SK-N-SH (cell line): ENCODE data around the gene SMPD4. TPM values are rescaled to one million over a fixed set of nuclear protein-coding genes. Genes with fewer than 3 reads are reported as not detected.

ENCODE experiments used
- CTCF ChIA-PET: fragments of 300-600, 350-600 bp; formaldehyde crosslinking; extraction: SDS; loops from one replicate; lab custom pipeline; 2021; lab: Yijun Ruan, JAX
- POLR2A ChIA-PET: fragments of 350-600 bp; sonication (Branson Sonifier 250); formaldehyde crosslinking; extraction: SDS; loops from one replicate; lab custom pipeline; 2020; ENCODE audit warnings: antibody characterized with exemption, inconsistent platforms; lab: Yijun Ruan, JAX
- DNase-seq: peaks from one replicate; pipeline ENCODE4 v3.0.0; 2012
- H2AFZ ChIP-seq: fragments of 200-600 bp; sonication (generic); 2 replicates; pipeline ENCODE4 v1.8.1; 2016; ENCODE audit warnings: antibody characterized with exemption, mild to moderate bottlenecking, low read depth
- H3F3A ChIP-seq: fragments of 200-600 bp; sonication (generic); replicated peaks from 2 replicates; pipeline ENCODE3; 2016; ENCODE audit warnings: antibody characterized with exemption, mild to moderate bottlenecking; ENCODE audit not compliant: insufficient read depth
- H3K27ac ChIP-seq, 2 experiments: fragments of 200-500 bp in 1 of 2; fragments of 200-600 bp in 1 of 2; sonication (Bioruptor generic) in 1 of 2; sonication (generic), shearing (Covaris generic) in 1 of 2; 2 replicates each; pipeline versions ENCODE4 v1.5.1 to v1.6.1; 2014 to 2016; ENCODE audit warnings: low read depth in 2 of 2, inconsistent platforms in 1 of 2, low read length in 1 of 2, mild to moderate bottlenecking in 1 of 2, mixed read lengths in 1 of 2
- H3K27me3 ChIP-seq: fragments of 200-600 bp; sonication (generic), shearing (Covaris generic); 2 replicates; pipeline ENCODE4 v1.6.1; 2016; ENCODE audit warnings: mixed run types; ENCODE audit not compliant: insufficient read depth
- H3K36me3 ChIP-seq, 2 experiments: fragments of 200-500 bp in 1 of 2; fragments of 200-600 bp in 1 of 2; sonication (Bioruptor generic) in 1 of 2; sonication (generic) in 1 of 2; replicated peaks in 1 of 2; 2 replicates each; pipeline versions ENCODE3 to v1.5.1; 2014 to 2016; ENCODE audit warnings: low read length in 1 of 2, mild to moderate bottlenecking in 1 of 2; ENCODE audit not compliant: insufficient read depth in 2 of 2, control insufficient read depth in 1 of 2
- H3K4me1 ChIP-seq, 2 experiments: fragments of 200-500 bp in 1 of 2; fragments of 200-600 bp in 1 of 2; sonication (Bioruptor generic) in 1 of 2; sonication (generic), shearing (Covaris generic) in 1 of 2; 2 replicates each; pipeline versions ENCODE4 v1.5.1 to v1.6.1; 2014 to 2016; ENCODE audit warnings: low read depth in 1 of 2, low read length in 1 of 2, mixed run types in 1 of 2; ENCODE audit not compliant: insufficient read depth in 2 of 2, control insufficient read depth in 1 of 2
- H3K4me2 ChIP-seq: fragments of 200-600 bp; sonication (generic), shearing (Covaris generic); 2 replicates; pipeline ENCODE4 v1.6.1; 2017; ENCODE audit warnings: mixed run types
- H3K4me3 ChIP-seq, 2 experiments: fragments of 200-500 bp in 1 of 2; fragments of 200-600 bp in 1 of 2; sonication (Bioruptor generic) in 1 of 2; sonication (generic), shearing (Covaris generic) in 1 of 2; 2 replicates each; pipeline versions ENCODE4 v1.5.1 to v1.8.1; 2014 to 2016; ENCODE audit warnings: low read depth in 2 of 2, inconsistent platforms in 1 of 2, low read length in 1 of 2, mild to moderate bottlenecking in 1 of 2, mixed read lengths in 1 of 2, moderate library complexity in 1 of 2
- H3K79me2 ChIP-seq: fragments of 200-600 bp; sonication (generic); 2 replicates; pipeline ENCODE4 v1.8.1; 2017; ENCODE audit warnings: mild to moderate bottlenecking; ENCODE audit not compliant: insufficient read depth
- H3K9ac ChIP-seq: fragments of 200-600 bp; sonication (generic); 2 replicates; pipeline ENCODE4 v1.6.1; 2017; ENCODE audit warnings: mixed run types
- H3K9me2 ChIP-seq: fragments of 200-600 bp; sonication (generic); 2 replicates; pipeline ENCODE4 v1.6.1; 2017; ENCODE audit warnings: mixed run types
- H3K9me3 ChIP-seq: fragments of 200-600 bp; sonication (generic); 2 replicates; pipeline ENCODE4 v1.6.1; 2017; ENCODE audit warnings: mixed run types, mild to moderate bottlenecking, moderate library complexity
- H4K20me1 ChIP-seq: fragments of 200-600 bp; sonication (generic); 2 replicates; pipeline ENCODE4 v1.6.1; 2017; ENCODE audit warnings: mild to moderate bottlenecking, mixed run types; ENCODE audit not compliant: insufficient read depth
- EP300 ChIP-seq, 2 experiments: IDR thresholded peaks; 2 replicates each; pipeline versions ENCODE4 v1.4.0 to v1.6.1; 2012; ENCODE audit warnings: borderline replicate concordance in 1 of 2, low read depth in 1 of 2, low read length in 1 of 2
- EZH2phosphoT487 ChIP-seq: fragments of 200-600 bp; sonication (generic); IDR thresholded peaks from 2 replicates; pipeline ENCODE4 v1.6.1; 2017; ENCODE audit warnings: low read depth, mixed run types, mild to moderate bottlenecking, antibody characterized with exemption, moderate library complexity, borderline replicate concordance
- FOSL2 ChIP-seq: IDR thresholded peaks from 2 replicates; pipeline ENCODE4 v1.4.0; 2012; ENCODE audit warnings: low read depth, mild to moderate bottlenecking, moderate library complexity, borderline replicate concordance
- GABPA ChIP-seq: IDR thresholded peaks from 2 replicates; pipeline ENCODE4 v1.4.0; 2012; ENCODE audit warnings: low read depth, mild to moderate bottlenecking
- MEF2A ChIP-seq: IDR thresholded peaks from 2 replicates; pipeline ENCODE4 v1.4.0; 2012; ENCODE audit warnings: low read depth, borderline replicate concordance
- MXI1 ChIP-seq: IDR thresholded peaks from 2 replicates; pipeline ENCODE4 v1.6.1; 2012; ENCODE audit warnings: mild to moderate bottlenecking, low read depth, low read length, improper control_type of control experiment
- NRF1 ChIP-seq: IDR thresholded peaks from 2 replicates; pipeline ENCODE4 v1.6.1; 2012; ENCODE audit warnings: low read depth, mild to moderate bottlenecking, low read length
- RXRA ChIP-seq: IDR thresholded peaks from 2 replicates; pipeline ENCODE4 v1.4.0; 2012; ENCODE audit warnings: low read depth, mild to moderate bottlenecking, borderline replicate concordance
- SIN3A ChIP-seq: IDR thresholded peaks from 2 replicates; pipeline ENCODE4 v1.6.1; 2012; ENCODE audit warnings: low read depth, mild to moderate bottlenecking, low read length, moderate library complexity, borderline replicate concordance
- SMC3 ChIP-seq: IDR thresholded peaks from 2 replicates; pipeline ENCODE4 v1.6.1; 2012; ENCODE audit warnings: low read depth, low read length, improper control_type of control experiment
- TAF1 ChIP-seq: IDR thresholded peaks from 2 replicates; pipeline ENCODE4 v1.6.1; 2012; ENCODE audit warnings: low read depth, mild to moderate bottlenecking, low read length, moderate library complexity, borderline replicate concordance
- TCF12 ChIP-seq: IDR thresholded peaks from 2 replicates; pipeline ENCODE4 v1.4.0; 2012
- USF1 ChIP-seq: IDR thresholded peaks from 2 replicates; pipeline ENCODE4 v1.4.0; 2012; ENCODE audit warnings: low read depth, borderline replicate concordance
- YY1 ChIP-seq: IDR thresholded peaks from 2 replicates; pipeline ENCODE4 v1.4.0; 2012; ENCODE audit warnings: low read depth, mild to moderate bottlenecking
- ZBTB33 ChIP-seq: IDR thresholded peaks from 2 replicates; pipeline ENCODE4 v1.4.0; 2012; ENCODE audit warnings: low read depth, borderline replicate concordance
- WGBS: methylation state at CpG from one replicate; pipeline ENCODE4 v1.1.6; 2017; ENCODE audit warnings: low lambda C conversion rate; 5-methylcytosine and 5-hydroxymethylcytosine counted together
- polyA plus RNA-seq, 3 experiments: library from polyadenylated mRNA; depleted of rRNA; stranded (reverse); fragments of >200 nt; gene quantifications; 2 replicates each; pipeline ENCODE4 v1.2.3, GENCODE V29; 2012
- TF ChIP-seq, protein P1 (sequence below): IDR thresholded peaks from 2 replicates; pipeline ENCODE4 v1.6.1; 2012; ENCODE audit warnings: mild to moderate bottlenecking, low read depth, low read length, moderate library complexity
- TF ChIP-seq, protein P2 (sequence below): fragments of 200-600 bp; sonication (generic); IDR thresholded peaks from 2 replicates; pipeline ENCODE4 v1.6.1; 2017; ENCODE audit warnings: antibody characterized with exemption, mild to moderate bottlenecking, moderate library complexity
- TF ChIP-seq, protein P3 (sequence below): fragments of 150-350 bp; IDR thresholded peaks from 2 replicates; pipeline ENCODE4 v1.6.1; 2016; ENCODE audit warnings: mild to moderate bottlenecking, low read depth, low read length
- TF ChIP-seq, protein P4 (sequence below): fragments of 150-350 bp; IDR thresholded peaks from 2 replicates; pipeline ENCODE4 v1.6.1; 2017; ENCODE audit warnings: antibody characterized with exemption, low read length, low read depth, borderline replicate concordance
- TF ChIP-seq, protein P5 (sequence below): IDR thresholded peaks from 2 replicates; pipeline ENCODE4 v1.4.0; 2012; ENCODE audit warnings: low read depth

Gene SMPD4
- 33.1 and 43.0 TPM in 2 replicates for polyA plus RNA-seq (2012; rRNA removed)
- 13.8 and 21.6 TPM in 2 replicates for polyA plus RNA-seq (2012; cell fraction: cytosol; rRNA removed)
- polyA plus RNA-seq (2012; cell fraction: nucleus; rRNA removed): 128 and 157 TPM in 2 replicates

GRCh38 chr2:130181325-130181879, at the start of gene SMPD4:
Gene SMPD4, minus strand, starts transcription at chr2:130181602. Its CDS starts 5,010 bp downstream, at chr2:130176592.
- Histone ChIP-seq H3K79me2 (peaks cover 75% of the 10 kb centered on the region), H3K4me3 (peak within 1 kb of the TSS; percentile 92 to 95), H3F3A (no peaks in the 10 kb centered on the region), H3K27me3 (no peaks in the 10 kb centered on the region), H3K27ac (peak within 1 kb of the TSS; percentile 52 to 92), H2AFZ (0 out of 2 replicates have a peak within 1 kb of the TSS, but pooled peaks have one; percentile 41), H3K36me3 (peaks cover 0 to 4% of the 10 kb centered on the region in 2 experiments), H3K9me2 (no peaks in the 10 kb centered on the region), H3K4me2 (peak within 1 kb of the TSS; percentile 88), H3K9ac (peak within 1 kb of the TSS; percentile 85), H3K4me1 (peaks cover 0 to 25% of the 10 kb centered on the region in 2 experiments; a peak in 2 of 4 replicates), H4K20me1 (peaks cover 11% of the 10 kb centered on the region; the same call in 1 of the 2 replicates), H3K9me3 (no peaks in the 10 kb centered on the region)
- DNase-seq: peak; percentile 93
- ChIA-PET CTCF (interaction anchor here (0.7 to 11.1 kb wide), 13 partner anchors 11 to 258 kb away, joined by 3 to 113 read pairs (median 4); partner anchors contain the start of genes IMP4 and PTPN18), POLR2A (interaction anchor here (0.8 to 1.8 kb wide), 4 partner anchors 24 to 252 kb away, joined by 3 to 14 read pairs (median 4); partner anchors contain the start of gene IMP4)
- WGBS: 2% methylated on average over 25 of the region's 55 CpGs
- TF ChIP-seq ZBTB33: no peak
- TF ChIP-seq NRF1: peak; percentile 73
- peak; percentile 73; the same call in 1 of the 2 replicates for TF ChIP-seq TAF1
- TF ChIP-seq, protein P1, sequence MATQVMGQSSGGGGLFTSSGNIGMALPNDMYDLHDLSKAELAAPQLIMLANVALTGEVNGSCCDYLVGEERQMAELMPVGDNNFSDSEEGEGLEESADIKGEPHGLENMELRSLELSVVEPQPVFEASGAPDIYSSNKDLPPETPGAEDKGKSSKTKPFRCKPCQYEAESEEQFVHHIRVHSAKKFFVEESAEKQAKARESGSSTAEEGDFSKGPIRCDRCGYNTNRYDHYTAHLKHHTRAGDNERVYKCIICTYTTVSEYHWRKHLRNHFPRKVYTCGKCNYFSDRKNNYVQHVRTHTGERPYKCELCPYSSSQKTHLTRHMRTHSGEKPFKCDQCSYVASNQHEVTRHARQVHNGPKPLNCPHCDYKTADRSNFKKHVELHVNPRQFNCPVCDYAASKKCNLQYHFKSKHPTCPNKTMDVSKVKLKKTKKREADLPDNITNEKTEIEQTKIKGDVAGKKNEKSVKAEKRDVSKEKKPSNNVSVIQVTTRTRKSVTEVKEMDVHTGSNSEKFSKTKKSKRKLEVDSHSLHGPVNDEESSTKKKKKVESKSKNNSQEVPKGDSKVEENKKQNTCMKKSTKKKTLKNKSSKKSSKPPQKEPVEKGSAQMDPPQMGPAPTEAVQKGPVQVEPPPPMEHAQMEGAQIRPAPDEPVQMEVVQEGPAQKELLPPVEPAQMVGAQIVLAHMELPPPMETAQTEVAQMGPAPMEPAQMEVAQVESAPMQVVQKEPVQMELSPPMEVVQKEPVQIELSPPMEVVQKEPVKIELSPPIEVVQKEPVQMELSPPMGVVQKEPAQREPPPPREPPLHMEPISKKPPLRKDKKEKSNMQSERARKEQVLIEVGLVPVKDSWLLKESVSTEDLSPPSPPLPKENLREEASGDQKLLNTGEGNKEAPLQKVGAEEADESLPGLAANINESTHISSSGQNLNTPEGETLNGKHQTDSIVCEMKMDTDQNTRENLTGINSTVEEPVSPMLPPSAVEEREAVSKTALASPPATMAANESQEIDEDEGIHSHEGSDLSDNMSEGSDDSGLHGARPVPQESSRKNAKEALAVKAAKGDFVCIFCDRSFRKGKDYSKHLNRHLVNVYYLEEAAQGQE: peak; percentile 38; the same call in 1 of the 2 replicates
- TF ChIP-seq EZH2phosphoT487: no peak
- peak; percentile 66; the same call in 1 of the 2 replicates for TF ChIP-seq MXI1
- TF ChIP-seq, protein P2, sequence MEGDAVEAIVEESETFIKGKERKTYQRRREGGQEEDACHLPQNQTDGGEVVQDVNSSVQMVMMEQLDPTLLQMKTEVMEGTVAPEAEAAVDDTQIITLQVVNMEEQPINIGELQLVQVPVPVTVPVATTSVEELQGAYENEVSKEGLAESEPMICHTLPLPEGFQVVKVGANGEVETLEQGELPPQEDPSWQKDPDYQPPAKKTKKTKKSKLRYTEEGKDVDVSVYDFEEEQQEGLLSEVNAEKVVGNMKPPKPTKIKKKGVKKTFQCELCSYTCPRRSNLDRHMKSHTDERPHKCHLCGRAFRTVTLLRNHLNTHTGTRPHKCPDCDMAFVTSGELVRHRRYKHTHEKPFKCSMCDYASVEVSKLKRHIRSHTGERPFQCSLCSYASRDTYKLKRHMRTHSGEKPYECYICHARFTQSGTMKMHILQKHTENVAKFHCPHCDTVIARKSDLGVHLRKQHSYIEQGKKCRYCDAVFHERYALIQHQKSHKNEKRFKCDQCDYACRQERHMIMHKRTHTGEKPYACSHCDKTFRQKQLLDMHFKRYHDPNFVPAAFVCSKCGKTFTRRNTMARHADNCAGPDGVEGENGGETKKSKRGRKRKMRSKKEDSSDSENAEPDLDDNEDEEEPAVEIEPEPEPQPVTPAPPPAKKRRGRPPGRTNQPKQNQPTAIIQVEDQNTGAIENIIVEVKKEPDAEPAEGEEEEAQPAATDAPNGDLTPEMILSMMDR: no peak
- no peak for TF ChIP-seq TCF12
- no peak for TF ChIP-seq EP300 (IDR thresholded peaks at IDR 0.05; ENCODE audit: borderline replicate concordance in 1 of 2, low read depth in 1 of 2, low read length in 1 of 2)
- no peak for TF ChIP-seq FOSL2
- TF ChIP-seq GABPA: 0 out of 2 replicates have a peak, but pooled peaks have one; percentile 21
- TF ChIP-seq, protein P3, sequence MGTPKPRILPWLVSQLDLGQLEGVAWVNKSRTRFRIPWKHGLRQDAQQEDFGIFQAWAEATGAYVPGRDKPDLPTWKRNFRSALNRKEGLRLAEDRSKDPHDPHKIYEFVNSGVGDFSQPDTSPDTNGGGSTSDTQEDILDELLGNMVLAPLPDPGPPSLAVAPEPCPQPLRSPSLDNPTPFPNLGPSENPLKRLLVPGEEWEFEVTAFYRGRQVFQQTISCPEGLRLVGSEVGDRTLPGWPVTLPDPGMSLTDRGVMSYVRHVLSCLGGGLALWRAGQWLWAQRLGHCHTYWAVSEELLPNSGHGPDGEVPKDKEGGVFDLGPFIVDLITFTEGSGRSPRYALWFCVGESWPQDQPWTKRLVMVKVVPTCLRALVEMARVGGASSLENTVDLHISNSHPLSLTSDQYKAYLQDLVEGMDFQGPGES: no peak
- TF ChIP-seq USF1: no peak
- no peak for TF ChIP-seq RXRA
- peak; percentile 95 for TF ChIP-seq YY1
- TF ChIP-seq, protein P4, sequence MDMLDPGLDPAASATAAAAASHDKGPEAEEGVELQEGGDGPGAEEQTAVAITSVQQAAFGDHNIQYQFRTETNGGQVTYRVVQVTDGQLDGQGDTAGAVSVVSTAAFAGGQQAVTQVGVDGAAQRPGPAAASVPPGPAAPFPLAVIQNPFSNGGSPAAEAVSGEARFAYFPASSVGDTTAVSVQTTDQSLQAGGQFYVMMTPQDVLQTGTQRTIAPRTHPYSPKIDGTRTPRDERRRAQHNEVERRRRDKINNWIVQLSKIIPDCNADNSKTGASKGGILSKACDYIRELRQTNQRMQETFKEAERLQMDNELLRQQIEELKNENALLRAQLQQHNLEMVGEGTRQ: no peak
- TF ChIP-seq, protein P5, sequence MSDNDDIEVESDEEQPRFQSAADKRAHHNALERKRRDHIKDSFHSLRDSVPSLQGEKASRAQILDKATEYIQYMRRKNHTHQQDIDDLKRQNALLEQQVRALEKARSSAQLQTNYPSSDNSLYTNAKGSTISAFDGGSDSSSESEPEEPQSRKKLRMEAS: peak; percentile 62; the same call in 1 of the 2 replicates
- TF ChIP-seq SMC3: no peak
- peak; percentile 55; the same call in 1 of the 2 replicates for TF ChIP-seq SIN3A
- no peak for TF ChIP-seq MEF2A
